Fibroblast of skin of right biceps (primary cell): ENCODE results near the gene USP54.
A peak's percentile ranks its signal among the peaks of the same experiment; 100 is the strongest.
"Not testable (repeated sequence)": the region's sequence is repeated elsewhere in the genome, so short reads cannot be mapped to it uniquely, and the experiment has no call there.

Experiments
- DNase-seq: peaks from one replicate; pipeline ENCODE4 v3.0.0-alpha.2; 2013

The USP54 gene

GRCh38 chr10:73590881-73591799 lies at the start of gene USP54:
TSS of gene USP54 (minus strand) at chr10:73591342. CDS start at chr10:73575658, 15,684 bp downstream.
- DNase-seq = peak; percentile 69

- no peak for DNase-seq
These were observed 48.1 kb upstream of the USP54 start for GRCh38 chr10:73639286-73639685.

GRCh38 chr10:73635781-73636180 lies 44.6 kb upstream of the USP54 start:
- DNase-seq = no peak

GRCh38 chr10:73634421-73634820 lies 43.3 kb upstream of the USP54 start:
- DNase-seq = no peak

GRCh38 chr10:73629165-73629564 lies 38.0 kb upstream of the USP54 start:
- DNase-seq = no peak

- DNase-seq = no peak
These were observed 37.3 kb upstream of the USP54 start for GRCh38 chr10:73628405-73628804.

GRCh38 chr10:73627300-73627699 lies 36.2 kb upstream of the USP54 start:
- DNase-seq = no peak

GRCh38 chr10:73625884-73626752 lies 35.0 kb upstream of the USP54 start:
- peak; percentile 98 for DNase-seq

GRCh38 chr10:73625004-73625883 lies 34.1 kb upstream of the USP54 start:
- DNase-seq = peak; percentile 19

GRCh38 chr10:73623056-73623455 lies 31.9 kb upstream of the USP54 start:
- DNase-seq = no peak

GRCh38 chr10:73620974-73621373 lies 29.8 kb upstream of the USP54 start:
- DNase-seq = not testable (repeated sequence)

GRCh38 chr10:73617143-73617542 lies 26.0 kb upstream of the USP54 start:
- DNase-seq = not testable (repeated sequence)

- no peak for DNase-seq
These were observed 23.6 kb upstream of the USP54 start for GRCh38 chr10:73614720-73615119.

- no peak for DNase-seq
These were observed 18.0 kb upstream of the USP54 start for GRCh38 chr10:73609116-73609515.

GRCh38 chr10:73601486-73601921 lies 10.4 kb upstream of the USP54 start:
- DNase-seq = no peak

- no peak for DNase-seq
These were observed 6.2 kb upstream of the USP54 start for GRCh38 chr10:73597346-73597745.

- no peak for DNase-seq
These were observed 2.7 kb upstream of the USP54 start for GRCh38 chr10:73593812-73594211.

- DNase-seq = no peak
These were observed 2.0 kb upstream of the USP54 start for GRCh38 chr10:73593110-73593509.

GRCh38 chr10:73591935-73592699 lies 975 bp upstream of the USP54 start:
- peak; percentile 14 for DNase-seq

GRCh38 chr10:73589563-73590126 lies 1.5 kb downstream of the USP54 start:
- DNase-seq = no peak

- no peak for DNase-seq
These were observed 2.5 kb downstream of the USP54 start for GRCh38 chr10:73588656-73589055.
